ENCODE measurements around the gene KCND2. TPM values are rescaled to one million over a fixed set of nuclear protein-coding genes. Genes with fewer than 3 reads are reported as not detected.

KCND2 gene
- total and polyA plus RNA-seq, 2 of the 4 experiments (the other 2 are of a cell fraction), result under 0.01 TPM; not detected in 1

- intact Hi-C loops (cut with micrococcal nuclease), result no loop called here
- H3K36me3 ChIP-seq (ENCODE audit: control insufficient read depth, insufficient read depth, low read length), result no peaks in the 10 kb centered on the region
- H3K27me3 ChIP-seq (ENCODE audit: control insufficient read depth, insufficient read depth, low read length), result no peaks in the 10 kb centered on the region
- H3K4me1 ChIP-seq (ENCODE audit: control insufficient read depth, insufficient read depth, low read length), result peaks cover 4% of the 10 kb centered on the region
- no peak overlapping the region for H2AFZ ChIP-seq (replicated peaks; ENCODE audit: low read length, poor library complexity)
- no peak overlapping the region for H3K18ac ChIP-seq (ENCODE audit: low read depth, low read length)
- no peaks in the 10 kb centered on the region for H4K20me1 ChIP-seq (ENCODE audit: insufficient read depth, low read length)
- no peak overlapping the region for H3K14ac ChIP-seq (replicated peaks; ENCODE audit: low read depth, low read length)
- peak overlapping the region; percentile 89 for H2BK5ac ChIP-seq (ENCODE audit: low read depth, low read length, poor library complexity, severe bottlenecking)
- CTCF ChIA-PET, result no interaction called here
- no peak overlapping the region for H3K23ac ChIP-seq (ENCODE audit: low read depth, low read length)
- no peak overlapping the region for H2AK5ac ChIP-seq (ENCODE audit: low read depth, low read length)
- no peak overlapping the region for H3K9ac ChIP-seq (ENCODE audit: low read depth, low read length)
- H3K9me3 ChIP-seq (ENCODE audit: control insufficient read depth, insufficient read depth, low read length), result no peaks in the 10 kb centered on the region
- H2BK120ac ChIP-seq (ENCODE audit: low read depth, low read length), result no peak overlapping the region; the same call in 1 of the 2 replicates
- H4K91ac ChIP-seq (ENCODE audit: insufficient read depth, low read depth, low read length), result no peak overlapping the region
- peak; percentile 85 for ATAC-seq (ENCODE audit: low read depth)
- dilution Hi-C loops (cut with HindIII; ENCODE audit: low sequenced_read_pairs, unreplicated experiment), result no loop called here
- H4K8ac ChIP-seq (ENCODE audit: low read depth in 2 of 2, low read length in 2 of 2), result peak overlapping the region in 1 of 2 experiments; percentile 68; a peak in 2 of 4 replicates
- H3K4me2 ChIP-seq (ENCODE audit: low read depth, low read length), result no peak overlapping the region; the same call in 1 of the 2 replicates
- H3K79me1 ChIP-seq (ENCODE audit: low read depth in 1 of 2, low read length in 2 of 2), result no peaks in the 10 kb centered on the region
- no peak overlapping the region; the same call in 1 of the 2 replicates for H3K27ac ChIP-seq (ENCODE audit: insufficient read depth, low read length)
- peak; percentile 96 for DNase-seq
- no TSS peak for BruUV-seq (replicated peaks)
- in situ Hi-C loops (cut with MboI; ENCODE audit: low sequenced_read_pairs), result no loop called here
- H3K4ac ChIP-seq (ENCODE audit: low read depth, low read length), result peak overlapping the region; percentile 47; the same call in 1 of the 2 replicates
- H2BK20ac ChIP-seq (ENCODE audit: low read depth, low read length), result no peak overlapping the region
- POLR2A ChIA-PET (ENCODE audit: unreplicated experiment), result no interaction called here
- H3K9me1 ChIP-seq (ENCODE audit: insufficient read depth, low read length), result peaks cover 6% of the 10 kb centered on the region; the same call in 1 of the 2 replicates
- no peak overlapping the region for H4K5ac ChIP-seq (ENCODE audit: low read depth, low read length)
- no peak overlapping the region for H2AK9ac ChIP-seq (replicated peaks; ENCODE audit: low read depth, low read length, poor library complexity)
- no CpG with 5 or more reads among the region's 3 CpGs for WGBS, 2 experiments (ENCODE audit: extremely low coverage in 2 of 2, insufficient read length in 1 of 2)
- no peak overlapping the region; the same call in 1 of the 2 replicates for H3K56ac ChIP-seq (ENCODE audit: extremely low read depth, insufficient read depth, low read length)
- no peak overlapping the region for H3K4me3 ChIP-seq (ENCODE audit: insufficient read depth, low read depth, low read length)
- 0 out of 3 replicates have a peak overlapping the region, but pooled peaks have one; percentile 60 for H2BK15ac ChIP-seq (ENCODE audit: low read depth, low read length)
- TF ChIP-seq CHD1 (IDR thresholded peaks at IDR 0.05; ENCODE audit: low read depth, low read length), result no peak
- TF ChIP-seq MXI1 (IDR thresholded peaks at IDR 0.05; ENCODE audit: borderline replicate concordance, low read depth, low read length), result no peak
- no peak for TF ChIP-seq RAD21 (IDR thresholded peaks at IDR 0.05; ENCODE audit: low read length)
- no peak for TF ChIP-seq NFE2L2 (IDR thresholded peaks at IDR 0.05; ENCODE audit: low read depth, low read length)
- TF ChIP-seq POLR2A (IDR thresholded peaks at IDR 0.05; ENCODE audit: low read depth, low read length), result no peak
- TF ChIP-seq RCOR1 (IDR thresholded peaks at IDR 0.05; ENCODE audit: insufficient replicate concordance, low read length), result no peak
- no peak for TF ChIP-seq MAZ (IDR thresholded peaks at IDR 0.05; ENCODE audit: borderline replicate concordance, low read depth, low read length)
- peak; percentile 65 for TF ChIP-seq FOS (IDR thresholded peaks at IDR 0.05; ENCODE audit: low read depth, low read length)
- TF ChIP-seq CTCF (conservative IDR thresholded peaks at IDR 0.05; ENCODE audit: low read depth, low read length), result peak; percentile 31; the same call in 1 of the 2 replicates
- peak; percentile 83 for TF ChIP-seq CEBPB (IDR thresholded peaks at IDR 0.05; ENCODE audit: low read depth, low read length)
Observed at GRCh38 chr7:120733143-120733542, 460.2 kb downstream of the KCND2 start.
